Heart left ventricle (tissue), 16 donors: ENCODE results near the gene BTG2. TPM values are rescaled to one million over a fixed set of nuclear protein-coding genes. Genes with fewer than 3 reads are reported as not detected.

Experiments
- ATAC-seq, 4 donors: fragments of 200-7000 bp; cut with Tn5 transposase; one replicate each; pipeline ENCODE4 v1.9.1; 2020 to 2022; ENCODE audit warnings: moderate library complexity in 4 of 4, mild to moderate bottlenecking in 3 of 4, moderate number of reproducible peaks in 1 of 4
- DNase-seq, 5 donors: peaks; one replicate each; pipeline ENCODE4 v3.0.0-alpha.2; 2020
- H3K27ac ChIP-seq, 12 donors: fragments of 200-600 bp; sonication (generic) in 4 of 12; one replicate each; pipeline versions ENCODE4 v1.5.0 to v1.8.0; 2016 to 2022; ENCODE audit warnings: mild to moderate bottlenecking in 2 of 12
- H3K27me3 ChIP-seq, 9 donors: fragments of 200-600 bp; sonication (generic) in 2 of 9; one replicate each; pipeline versions ENCODE4 v1.5.1 to v1.8.0; 2016 to 2022; ENCODE audit warnings: mild to moderate bottlenecking in 3 of 9
- H3K36me3 ChIP-seq, 9 donors: fragments of 200-600 bp; sonication (generic) in 2 of 9; one replicate each; pipeline versions ENCODE4 v1.5.0 to v1.8.0; 2018 to 2022; ENCODE audit warnings: mild to moderate bottlenecking in 2 of 9
- H3K4me1 ChIP-seq, 12 donors: fragments of 200-600 bp; sonication (generic) in 4 of 12; one replicate each; pipeline versions ENCODE4 v1.5.0 to v1.8.0; 2016 to 2022; ENCODE audit warnings: mild to moderate bottlenecking in 3 of 12
- H3K4me3 ChIP-seq, 12 donors: fragments of 200-600 bp; sonication (generic) in 4 of 12; one replicate each; pipeline versions ENCODE4 v1.5.0 to v1.8.0; 2017 to 2022; ENCODE audit warnings: mild to moderate bottlenecking in 9 of 12, moderate library complexity in 4 of 12
- H3K9me3 ChIP-seq, 12 donors: fragments of 200-600 bp; sonication (generic) in 4 of 12; one replicate each; pipeline versions ENCODE4 v1.5.0 to v1.8.0; 2016 to 2022; ENCODE audit warnings: mild to moderate bottlenecking in 1 of 12
- POLR2A ChIP-seq, 2 donors: fragments of 450-650 bp; IDR thresholded peaks; one replicate each; pipeline ENCODE4 v1.6.1; 2017; ENCODE audit warnings: antibody characterized with exemption in 2 of 2, mild to moderate bottlenecking in 2 of 2, moderate library complexity in 2 of 2
- WGBS, 4 donors: extraction: QIAGEN DNeasy Blood & Tissue Kit in 2 of 4; methylation state at CpG; one replicate each; pipeline versions ENCODE4 v1.1.5 to v1.1.7; 2013 to 2018; 5-methylcytosine and 5-hydroxymethylcytosine counted together
- intact Hi-C, 10 donors: fragments of 100-400 bp; cut with DNase I; formaldehyde crosslinking; loops; one replicate each; pipeline versions ENCODE4 v1.11.1 to v1.14.2; 2022
- polyA plus RNA-seq, 2 donors: library from polyadenylated mRNA; stranded (reverse); fragments of 200-250 nt; gene quantifications; one replicate each; pipeline ENCODE4 v1.2.3, GENCODE V29; 2013
- total RNA-seq, 9 donors: library from RNA; depleted of rRNA in 2 of 9; stranded (reverse); fragments of >200 nt in 2 of 9; fragmentation: NEBNext Ultra II Directional in 3 of 9; extraction: Animal tissue kit (Norgen Biotek cat#: 25700) in 3 of 9; gene quantifications; one replicate each; pipeline versions ENCODE4 v1.1.0 to v1.2.4, GENCODE V29; 2016 to 2023
- TF ChIP-seq, protein P1 (sequence below), 12 donors: fragments of 200-600 bp; sonication (generic) in 4 of 12; IDR thresholded peaks; one replicate each; pipeline versions ENCODE4 v1.5.0 to v1.8.0; 2018 to 2022; ENCODE audit warnings: antibody characterized with exemption in 12 of 12, mild to moderate bottlenecking in 5 of 12
- donor health status: ischemic (EF 13 %, LVEDD 7.1; RV severe dilation, severe dysfunction).
- donor health status: healthy with polysubstance abuse.
- donor health status: DM: no; HTN: yes; CAD: no.
- donor health status: DM: no; HTN: no; CAD: no.
- donor health status: ischemic (EF 25% LVEDD 6.9; RV normal size, moderate dysfunction).
- donor health status: ischemic (EF 25% LVEDD 5.7; RV mildly dilated, moderate dysfunction).
- donor health status: healthy.
- donor health status: DM: yes; HTN: yes; CAD: no.
- donor health status: ischemic (EF 35%, LVEDD 5.7; RV mildly dilated, moderate dysfunction).
- donor health status: nonischemic (EF 11% LVEDD 7.7; RV severe dilation, severe dysfunction).
- donor health status: DM: yes; HTN: yes; CAD: no.
- donor health status: PGD.
- donor health status: ischemic (EF 29% LVEDD 5.4; RV normal size, mild dysfunction).
- donor health status: nonischemic (EF 23%, LVEDD 6.1; RV moderate dilation, normal function).

BTG2 gene
- total and polyA plus RNA-seq, 11 donors: 23.8 to 174 (median 42.1) TPM

DNA sequence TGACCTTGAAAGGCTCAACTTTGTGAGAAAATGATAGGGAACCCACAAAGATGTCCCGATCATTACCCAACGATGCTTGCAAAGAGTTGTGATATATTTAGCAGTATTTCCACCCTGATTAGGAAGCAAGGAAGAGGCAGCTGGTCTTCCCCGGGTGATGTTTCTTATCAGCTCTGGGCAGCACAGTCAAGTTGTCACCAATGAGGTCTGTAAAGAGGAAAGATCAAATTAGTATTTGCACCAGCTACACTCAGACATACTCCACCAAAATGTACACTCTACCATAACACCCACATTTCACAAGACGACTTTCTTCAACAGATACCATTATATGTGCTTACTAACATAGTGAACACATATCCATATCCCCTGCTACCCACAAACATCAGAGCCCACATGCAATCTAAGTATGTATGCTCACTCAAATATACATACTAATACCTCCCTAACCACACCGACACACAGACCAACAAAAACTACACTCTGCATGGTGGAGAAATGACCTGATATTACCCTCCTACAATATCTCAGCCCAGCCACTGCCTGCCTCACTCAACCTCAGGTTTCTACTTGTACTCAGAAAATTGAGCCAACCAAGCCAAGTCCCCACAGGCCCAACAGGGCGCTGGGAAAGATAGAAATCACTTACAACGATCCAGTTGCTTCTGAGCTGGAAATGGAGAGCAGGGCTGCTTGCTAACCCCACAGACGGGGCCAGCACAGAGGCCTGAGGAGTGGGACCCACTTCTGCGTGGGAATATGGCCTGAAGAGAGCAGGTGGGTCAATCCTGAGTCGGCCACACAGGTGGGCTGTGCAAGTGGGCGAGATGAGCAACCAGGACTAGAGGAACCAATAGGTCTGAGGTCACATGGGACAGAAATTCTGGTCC is 4.6 kb upstream of the BTG2 start:
- peaks cover 0 to 24% (median 10%) of the 10 kb centered on the region in 12 donors for H3K4me1 ChIP-seq
- DNase-seq (no peak), ATAC-seq (no peak)
- H3K27me3 ChIP-seq: no peaks in the 10 kb centered on the region
- 60 to 63% (median 62%) methylated on average over 11 of the region's 11 CpGs for WGBS, 4 donors
- no peak for TF ChIP-seq POLR2A (IDR thresholded peaks at IDR 0.05)
- TF ChIP-seq, protein P1, sequence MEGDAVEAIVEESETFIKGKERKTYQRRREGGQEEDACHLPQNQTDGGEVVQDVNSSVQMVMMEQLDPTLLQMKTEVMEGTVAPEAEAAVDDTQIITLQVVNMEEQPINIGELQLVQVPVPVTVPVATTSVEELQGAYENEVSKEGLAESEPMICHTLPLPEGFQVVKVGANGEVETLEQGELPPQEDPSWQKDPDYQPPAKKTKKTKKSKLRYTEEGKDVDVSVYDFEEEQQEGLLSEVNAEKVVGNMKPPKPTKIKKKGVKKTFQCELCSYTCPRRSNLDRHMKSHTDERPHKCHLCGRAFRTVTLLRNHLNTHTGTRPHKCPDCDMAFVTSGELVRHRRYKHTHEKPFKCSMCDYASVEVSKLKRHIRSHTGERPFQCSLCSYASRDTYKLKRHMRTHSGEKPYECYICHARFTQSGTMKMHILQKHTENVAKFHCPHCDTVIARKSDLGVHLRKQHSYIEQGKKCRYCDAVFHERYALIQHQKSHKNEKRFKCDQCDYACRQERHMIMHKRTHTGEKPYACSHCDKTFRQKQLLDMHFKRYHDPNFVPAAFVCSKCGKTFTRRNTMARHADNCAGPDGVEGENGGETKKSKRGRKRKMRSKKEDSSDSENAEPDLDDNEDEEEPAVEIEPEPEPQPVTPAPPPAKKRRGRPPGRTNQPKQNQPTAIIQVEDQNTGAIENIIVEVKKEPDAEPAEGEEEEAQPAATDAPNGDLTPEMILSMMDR (IDR thresholded peaks at IDR 0.05): no peak
- intact Hi-C loops: no loop called here
- no peak overlapping the region for H3K4me3 ChIP-seq
- no peaks in the 10 kb centered on the region for H3K9me3 ChIP-seq
- H3K27ac ChIP-seq: peak overlapping the region in 3 of 12 donors; percentile 5 to 33 (median 27)
- peaks cover 0 to 1% (median 0%) of the 10 kb centered on the region in 9 donors for H3K36me3 ChIP-seq

DNA sequence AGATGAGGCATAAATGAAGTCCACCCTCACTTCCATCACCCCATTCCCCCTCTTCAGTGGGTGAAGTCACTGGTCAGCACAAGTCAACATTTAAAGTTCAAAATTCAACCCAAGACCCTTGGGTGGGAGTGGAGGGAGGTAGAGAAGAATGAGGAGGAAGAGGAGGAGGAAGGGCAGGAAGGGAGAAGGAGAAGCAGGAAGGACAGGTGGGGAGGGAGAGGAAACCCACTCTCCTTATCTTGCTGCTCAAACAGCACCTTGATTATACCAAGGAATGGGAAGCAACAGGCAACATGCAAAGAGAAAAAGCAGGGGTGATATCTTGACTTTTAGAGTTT is 4.0 kb upstream of the BTG2 start:
- Histone ChIP-seq H3K27me3 (no peaks in the 10 kb centered on the region), H3K4me1 (peaks cover 0 to 22% (median 7%) of the 10 kb centered on the region in 12 donors), H3K9me3 (no peaks in the 10 kb centered on the region), H3K27ac (no peak overlapping the region), H3K36me3 (peaks cover 0 to 6% (median 0%) of the 10 kb centered on the region in 9 donors), H3K4me3 (no peak overlapping the region)
- DNase-seq (no peak), ATAC-seq (no peak)
- no peak for TF ChIP-seq POLR2A (IDR thresholded peaks at IDR 0.05)
- TF ChIP-seq, protein P1 (IDR thresholded peaks at IDR 0.05): no peak
- intact Hi-C loops: no loop called here

DNA sequence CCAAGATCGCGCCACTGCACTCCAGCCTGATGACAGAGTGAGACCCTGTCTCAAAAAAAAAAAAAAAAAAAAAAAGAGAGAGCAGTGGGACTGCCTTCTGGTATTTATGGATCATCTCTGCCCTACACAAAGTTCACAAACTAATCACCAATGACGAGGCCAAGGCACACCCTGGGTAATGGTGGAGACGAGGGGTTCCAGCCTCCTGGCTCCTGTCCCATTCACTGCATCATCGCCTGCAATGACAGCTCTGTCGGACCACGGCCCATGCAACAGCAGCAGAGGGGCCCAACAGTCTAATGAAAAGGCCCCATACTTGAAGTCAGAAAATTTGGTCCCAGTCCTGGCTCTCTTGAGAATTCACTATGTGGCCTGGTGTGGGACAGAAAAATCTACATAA is 2.9 kb upstream of the BTG2 start:
- H3K27ac ChIP-seq: no peak overlapping the region
- no peak overlapping the region for H3K4me3 ChIP-seq
- H3K36me3 ChIP-seq: peaks cover 0 to 7% (median 6%) of the 10 kb centered on the region in 9 donors
- no peaks in the 10 kb centered on the region for H3K9me3 ChIP-seq
- H3K4me1 ChIP-seq: peaks cover 0 to 28% (median 12%) of the 10 kb centered on the region in 12 donors
- ATAC-seq (no peak), DNase-seq (no peak)
- 93 to 96% (median 94%) methylated on average over 7 of the region's 7 CpGs for WGBS, 4 donors
- TF ChIP-seq, protein P1 (IDR thresholded peaks at IDR 0.05): no peak
- no peak for TF ChIP-seq POLR2A (IDR thresholded peaks at IDR 0.05)
- H3K27me3 ChIP-seq: no peaks in the 10 kb centered on the region
- intact Hi-C loops: no loop called here

DNA sequence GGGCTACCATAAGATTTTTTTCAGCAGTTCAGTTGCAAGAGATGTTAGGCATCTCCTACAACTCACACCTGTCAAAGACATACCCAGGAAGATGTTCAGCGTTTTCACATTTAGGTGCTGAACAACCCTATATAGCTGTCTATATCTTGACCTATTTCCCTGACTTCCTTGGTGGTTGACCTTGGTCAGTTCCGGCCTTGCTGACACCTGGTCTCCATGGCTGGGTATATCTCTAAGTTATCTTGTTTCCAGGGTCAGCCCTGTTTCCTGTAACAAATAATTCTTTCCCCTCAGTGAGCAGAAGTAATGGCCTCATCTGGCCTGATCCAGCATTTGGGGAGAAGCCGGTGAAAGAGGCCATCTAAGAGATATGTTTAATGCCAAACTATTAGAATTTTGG is 2.4 kb upstream of the BTG2 start:
- intact Hi-C loops: no loop called here
- Histone ChIP-seq H3K36me3 (peaks cover 0 to 12% (median 11%) of the 10 kb centered on the region in 9 donors), H3K9me3 (no peaks in the 10 kb centered on the region), H3K27ac (no peak overlapping the region), H3K4me1 (peaks cover 0 to 32% (median 16%) of the 10 kb centered on the region in 12 donors), H3K4me3 (no peak overlapping the region), H3K27me3 (no peaks in the 10 kb centered on the region)
- DNase-seq: no peak
- ATAC-seq: no peak
- 72 to 85% (median 83%) methylated on average over 3 of the region's 3 CpGs for WGBS, 4 donors
- TF ChIP-seq POLR2A (IDR thresholded peaks at IDR 0.05): no peak
- TF ChIP-seq, protein P1 (IDR thresholded peaks at IDR 0.05): no peak
